HepG2 (cell line): ENCODE results near the gene IL26. TPM values are rescaled to one million over a fixed set of nuclear protein-coding genes. Genes with fewer than 3 reads are reported as not detected.

ENCODE experiments used
- ASH2L ChIP-seq: fragments of 300-600, 200-600 bp; sonication (generic); IDR thresholded peaks from 2 replicates; pipeline ENCODE4 v1.7.0; 2017; ENCODE audit warnings: low read depth, mild to moderate bottlenecking, moderate library complexity, mixed read lengths, low read length; ENCODE audit not compliant: insufficient read length
- CERS6 ChIP-seq: sonication (generic); formaldehyde crosslinking; IDR thresholded peaks from 2 replicates; pipeline ENCODE4 v1.5.0; 2020; ENCODE audit warnings: missing genetic modification reagents
- CHD4 ChIP-seq: fragments of 200-600 bp; sonication (generic); IDR thresholded peaks from 2 replicates; pipeline ENCODE4 v1.7.0; 2017; ENCODE audit warnings: mild to moderate bottlenecking, low read length, borderline replicate concordance
- HHEX ChIP-seq: IDR thresholded peaks from 2 replicates; pipeline ENCODE4 v1.6.1; 2016; ENCODE audit warnings: control low read depth
- JDP2 ChIP-seq: sonication (generic); formaldehyde crosslinking; IDR thresholded peaks from 2 replicates; pipeline ENCODE4 v1.8.1; 2022; ENCODE audit warnings: missing genetic modification reagents, borderline replicate concordance
- KLF15 ChIP-seq: sonication (generic); formaldehyde crosslinking; IDR thresholded peaks from 2 replicates; pipeline ENCODE4 v1.8.1; 2023; ENCODE audit warnings: borderline replicate concordance, mild to moderate bottlenecking, inconsistent platforms, missing genetic modification reagents, mixed read lengths
- NFIC ChIP-seq: IDR thresholded peaks from 2 replicates; pipeline ENCODE4 v1.6.1; 2012; ENCODE audit warnings: mild to moderate bottlenecking, low read length, inconsistent platforms
- RORA ChIP-seq: sonication (generic); formaldehyde crosslinking; IDR thresholded peaks from 2 replicates; pipeline ENCODE4 v1.5.0; 2020; ENCODE audit warnings: mild to moderate bottlenecking, missing genetic modification reagents, moderate library complexity
- ZKSCAN5 ChIP-seq: sonication (generic); formaldehyde crosslinking; IDR thresholded peaks from 2 replicates; pipeline ENCODE4 v1.5.1; 2020; ENCODE audit warnings: mild to moderate bottlenecking, missing genetic modification reagents
- ZNF546 ChIP-seq: sonication (generic); formaldehyde crosslinking; conservative IDR thresholded peaks from 2 replicates; pipeline ENCODE4 v1.8.1; 2023; ENCODE audit warnings: mild to moderate bottlenecking, missing genetic modification reagents
- polyA plus RNA-seq, 8 experiments: library from polyadenylated mRNA; depleted of rRNA in 3 of 8; stranded (reverse) in 7 of 8; unstranded in 1 of 8; fragments of >200 nt; fragmentation: Illumina TruSeq in 4 of 8; extraction: Trizol in 4 of 8; gene quantifications; 2 replicates each; pipeline versions ENCODE4 v1.2.1 to v1.2.3, GENCODE V29; 2011 to 2016; ENCODE audit warnings: low read depth in 4 of 8, missing spikeins in 1 of 8, mixed read lengths in 1 of 8; ENCODE audit not compliant: insufficient read depth in 1 of 8
- total RNA-seq, 5 experiments: library from RNA; depleted of rRNA; stranded (reverse); fragments of >200 nt; fragmentation: Illumina TruSeq; extraction: Trizol; gene quantifications; 2 replicates each; pipeline ENCODE4 v1.2.3, GENCODE V29; 2016; ENCODE audit warnings: low read depth in 1 of 5
- TF ChIP-seq, protein P1 (sequence below): sonication (generic); formaldehyde crosslinking; IDR thresholded peaks from 2 replicates; pipeline ENCODE4 v1.4.0; 2020; ENCODE audit warnings: mild to moderate bottlenecking, missing genetic modification reagents, borderline replicate concordance
- TF ChIP-seq, protein P2 (sequence below): sonication (generic); formaldehyde crosslinking; IDR thresholded peaks from 2 replicates; pipeline ENCODE4 v1.4.0; 2020; ENCODE audit warnings: mild to moderate bottlenecking, missing genetic modification reagents

IL26 gene
- total and polyA plus RNA-seq, 2 of the 13 experiments (the other 11 are each of a cell fraction or from before 2014, with no cell fraction given): not detected

DNA sequence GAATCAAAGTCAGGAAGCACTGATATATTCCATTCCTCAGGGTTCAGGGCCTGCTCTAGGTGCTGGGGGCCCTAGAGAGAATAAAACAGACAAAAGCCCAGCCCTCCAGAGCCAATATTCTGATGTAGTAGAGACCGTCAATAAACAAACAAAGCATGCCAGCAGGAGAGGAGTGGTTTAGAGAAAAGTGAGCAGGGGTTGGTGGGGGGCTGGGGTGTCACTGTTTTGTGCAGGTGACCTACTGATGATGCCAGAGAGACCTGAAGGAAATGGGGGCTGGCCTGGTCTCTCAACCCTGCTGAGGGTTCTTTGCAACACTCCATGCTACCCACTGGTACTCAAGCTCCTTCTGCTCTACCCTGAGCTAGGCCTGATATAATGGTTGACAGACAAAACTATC, 26.5 kb downstream of the IL26 start (continued):
- TF ChIP-seq JDP2 (CRISPR knock-in tag): no peak
- no peak for TF ChIP-seq CERS6 (CRISPR knock-in tag)
- no peak for TF ChIP-seq HHEX (CRISPR knock-in tag)
- no peak for TF ChIP-seq KLF15 (CRISPR knock-in tag)
- no peak for TF ChIP-seq ZNF546 (CRISPR knock-in tag)
- TF ChIP-seq, protein P1, sequence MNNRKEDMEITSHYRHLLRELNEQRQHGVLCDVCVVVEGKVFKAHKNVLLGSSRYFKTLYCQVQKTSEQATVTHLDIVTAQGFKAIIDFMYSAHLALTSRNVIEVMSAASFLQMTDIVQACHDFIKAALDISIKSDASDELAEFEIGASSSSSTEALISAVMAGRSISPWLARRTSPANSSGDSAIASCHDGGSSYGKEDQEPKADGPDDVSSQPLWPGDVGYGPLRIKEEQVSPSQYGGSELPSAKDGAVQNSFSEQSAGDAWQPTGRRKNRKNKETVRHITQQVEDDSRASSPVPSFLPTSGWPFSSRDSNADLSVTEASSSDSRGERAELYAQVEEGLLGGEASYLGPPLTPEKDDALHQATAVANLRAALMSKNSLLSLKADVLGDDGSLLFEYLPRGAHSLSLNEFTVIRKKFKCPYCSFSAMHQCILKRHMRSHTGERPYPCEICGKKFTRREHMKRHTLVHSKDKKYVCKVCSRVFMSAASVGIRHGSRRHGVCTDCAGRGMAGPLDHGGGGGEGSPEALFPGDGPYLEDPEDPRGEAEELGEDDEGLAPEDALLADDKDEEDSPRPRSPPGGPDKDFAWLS (CRISPR knock-in tag): no peak
- TF ChIP-seq CHD4: no peak
- no peak for TF ChIP-seq RORA (CRISPR knock-in tag)
- TF ChIP-seq ZKSCAN5 (CRISPR knock-in tag): no peak
- TF ChIP-seq ASH2L: no peak
- TF ChIP-seq, protein P2, sequence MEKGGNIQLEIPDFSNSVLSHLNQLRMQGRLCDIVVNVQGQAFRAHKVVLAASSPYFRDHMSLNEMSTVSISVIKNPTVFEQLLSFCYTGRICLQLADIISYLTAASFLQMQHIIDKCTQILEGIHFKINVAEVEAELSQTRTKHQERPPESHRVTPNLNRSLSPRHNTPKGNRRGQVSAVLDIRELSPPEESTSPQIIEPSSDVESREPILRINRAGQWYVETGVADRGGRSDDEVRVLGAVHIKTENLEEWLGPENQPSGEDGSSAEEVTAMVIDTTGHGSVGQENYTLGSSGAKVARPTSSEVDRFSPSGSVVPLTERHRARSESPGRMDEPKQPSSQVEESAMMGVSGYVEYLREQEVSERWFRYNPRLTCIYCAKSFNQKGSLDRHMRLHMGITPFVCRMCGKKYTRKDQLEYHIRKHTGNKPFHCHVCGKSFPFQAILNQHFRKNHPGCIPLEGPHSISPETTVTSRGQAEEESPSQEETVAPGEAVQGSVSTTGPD (CRISPR knock-in tag): no peak
- TF ChIP-seq NFIC: no peak
